Left ventricle myocardium superior (tissue), 1 donor: ENCODE results near the gene SLC30A10. TPM values are rescaled to one million over a fixed set of nuclear protein-coding genes. Genes with fewer than 3 reads are reported as not detected.
"Not testable (repeated sequence)": the region's sequence is repeated elsewhere in the genome, so short reads cannot be mapped to it uniquely, and the experiment has no call there.

Source experiments
- ATAC-seq: fragments of 200-7000 bp; cut with Tn5 transposase; one replicate; pipeline ENCODE4 v1.9.1; 2020; ENCODE audit warnings: mild to moderate bottlenecking, moderate library complexity
- DNase-seq: peaks from one replicate; pipeline ENCODE4 v3.0.0-alpha.2; 2020
- intact Hi-C: fragments of 100-400 bp; cut with micrococcal nuclease; formaldehyde crosslinking; loops from one replicate; pipeline ENCODE4 v1.11.0; 2022
- total RNA-seq: library from RNA; stranded (reverse); fragmentation: NEBNext Ultra II Directional; extraction: Animal tissue kit (Norgen Biotek cat#: 25700); gene quantifications from one replicate; pipeline ENCODE4 v1.2.1, GENCODE V29; 2021
- donor health status: DM: no; HTN: yes; CAD: no; lungs with severe emphysema.

Gene SLC30A10
- total RNA-seq, 1 donor from 2014 or later, result 0.42 TPM

DNA sequence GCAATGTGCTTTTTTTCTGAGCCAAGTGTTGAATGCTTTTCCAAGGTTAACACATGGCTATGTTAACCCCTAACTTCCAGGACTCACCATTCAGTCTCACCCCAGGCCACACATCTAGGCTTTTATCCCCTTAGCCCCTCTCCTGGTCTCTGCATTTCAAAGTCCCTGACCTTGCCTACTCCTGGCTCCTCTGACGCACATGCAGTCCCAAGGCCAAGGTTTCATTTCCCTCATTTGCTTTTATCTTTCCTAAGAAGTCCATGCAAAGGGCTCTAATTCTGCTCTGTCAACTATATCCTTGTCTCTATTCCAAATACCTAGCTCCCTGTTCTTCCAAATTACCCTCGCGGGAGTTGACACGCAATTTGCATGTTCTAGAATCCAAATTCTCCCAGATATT lies 25.4 kb downstream of the SLC30A10 start:
- intact Hi-C loops, result no loop called here
- ATAC-seq (peak; percentile 15), DNase-seq (no peak)

- ATAC-seq, result no peak
- no peak for DNase-seq
Observed at GRCh38 chr1:219900882-219901281, 27.5 kb downstream of the SLC30A10 start.

DNA sequence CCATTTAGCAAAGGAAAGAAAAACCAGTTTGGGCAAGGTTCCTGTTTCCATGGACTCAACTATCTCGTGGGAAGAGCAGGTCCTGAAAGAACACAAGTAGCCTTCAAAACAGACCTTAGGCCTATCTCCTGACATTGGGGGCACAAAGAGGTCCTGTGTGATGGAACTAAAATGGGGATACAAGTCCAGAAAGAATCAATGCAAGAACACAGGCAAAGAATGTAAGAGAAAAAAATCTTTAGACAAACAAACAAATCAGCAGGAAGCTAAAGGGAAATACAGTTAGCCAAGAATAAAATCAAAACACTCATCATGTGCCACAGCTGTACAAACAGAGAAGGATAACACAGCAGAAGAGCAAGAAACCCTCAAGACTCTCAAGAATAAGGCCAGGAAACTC lies 28.2 kb downstream of the SLC30A10 start:
- intact Hi-C loops, result no loop called here
- no peak for DNase-seq
- ATAC-seq, result peak; percentile 53

More at GRCh38 chr1:219900882-219901281, 27.5 kb downstream of the SLC30A10 start:
- intact Hi-C loops, result no loop called here

- ATAC-seq (no peak), DNase-seq (no peak)
- intact Hi-C loops, result no loop called here
Observed at GRCh38 chr1:219898375-219898774, 30.0 kb downstream of the SLC30A10 start.

- intact Hi-C loops, result no loop called here
- DNase-seq (no peak), ATAC-seq (no peak)
Observed at GRCh38 chr1:219897914-219898313, 30.4 kb downstream of the SLC30A10 start.

- DNase-seq, intact Hi-C loops, ATAC-seq: not testable (repeated sequence)
Observed at GRCh38 chr1:219892271-219892670, 36.1 kb downstream of the SLC30A10 start.

GRCh38 chr1:219891846-219892245 lies 36.5 kb downstream of the SLC30A10 start:
- DNase-seq, intact Hi-C loops, ATAC-seq: not testable (repeated sequence)

DNA sequence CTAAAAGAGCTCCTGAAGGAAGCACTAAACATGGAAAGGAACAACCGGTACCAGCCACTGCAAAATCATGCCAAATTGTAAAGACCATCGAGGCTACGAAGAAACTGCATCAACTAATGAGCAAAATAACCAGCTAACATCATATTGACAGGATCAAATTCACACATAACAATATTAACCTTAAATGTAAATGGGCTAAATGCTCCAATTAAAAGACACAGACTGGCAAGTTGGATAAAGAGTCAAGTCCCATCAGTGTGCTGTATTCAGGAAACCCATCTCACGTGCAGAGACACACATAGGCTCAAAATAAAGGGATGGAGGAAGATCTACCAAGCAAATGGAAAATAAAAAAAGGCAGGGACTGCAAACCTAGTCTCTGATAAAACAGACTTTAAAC lies 39.7 kb downstream of the SLC30A10 start:
- intact Hi-C loops, DNase-seq, ATAC-seq: not testable (repeated sequence)

- no peak for ATAC-seq
- intact Hi-C loops, result no loop called here
- DNase-seq, result no peak
Observed at GRCh38 chr1:219885680-219886079, 42.7 kb downstream of the SLC30A10 start.

- DNase-seq, result no peak
- intact Hi-C loops, result no loop called here
Observed at GRCh38 chr1:219883400-219884332, 44.7 kb downstream of the SLC30A10 start.

DNA sequence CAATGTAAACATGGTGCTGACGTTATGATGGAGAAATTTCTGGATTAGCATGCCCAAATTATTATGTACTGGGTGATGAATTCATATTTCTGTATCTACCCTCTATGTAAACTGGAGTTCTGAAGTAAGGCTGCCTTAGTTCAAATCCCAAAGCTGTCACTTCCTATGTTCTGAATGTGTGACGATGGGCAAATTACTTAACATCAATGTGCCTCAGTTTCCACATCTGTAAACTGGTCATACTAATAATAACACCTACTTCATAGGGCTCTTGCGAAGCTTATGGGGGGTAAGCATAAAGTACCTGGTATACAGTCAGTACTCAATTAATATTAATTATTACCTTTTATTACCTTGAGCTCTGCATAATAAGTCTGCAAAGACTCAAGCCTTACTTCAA lies 45.6 kb downstream of the SLC30A10 start:
- no peak for ATAC-seq
- DNase-seq, result no peak
- intact Hi-C loops, result no loop called here

More at GRCh38 chr1:219883400-219884332, 44.7 kb downstream of the SLC30A10 start:
- no peak for ATAC-seq

GRCh38 chr1:219882096-219882495 lies 46.3 kb downstream of the SLC30A10 start:
- no peak for ATAC-seq
- no peak for DNase-seq
- intact Hi-C loops, result no loop called here

- DNase-seq (no peak), ATAC-seq (no peak)
- intact Hi-C loops, result no loop called here
Observed at GRCh38 chr1:219880765-219881457, 47.4 kb downstream of the SLC30A10 start.

GRCh38 chr1:219876798-219877209 lies 51.6 kb downstream of the SLC30A10 start:
- no peak for DNase-seq
- ATAC-seq, result no peak
- intact Hi-C loops, result no loop called here

- ATAC-seq (no peak), DNase-seq (no peak)
- intact Hi-C loops, result no loop called here
Observed at GRCh38 chr1:219875860-219876259, 52.5 kb downstream of the SLC30A10 start.

DNA sequence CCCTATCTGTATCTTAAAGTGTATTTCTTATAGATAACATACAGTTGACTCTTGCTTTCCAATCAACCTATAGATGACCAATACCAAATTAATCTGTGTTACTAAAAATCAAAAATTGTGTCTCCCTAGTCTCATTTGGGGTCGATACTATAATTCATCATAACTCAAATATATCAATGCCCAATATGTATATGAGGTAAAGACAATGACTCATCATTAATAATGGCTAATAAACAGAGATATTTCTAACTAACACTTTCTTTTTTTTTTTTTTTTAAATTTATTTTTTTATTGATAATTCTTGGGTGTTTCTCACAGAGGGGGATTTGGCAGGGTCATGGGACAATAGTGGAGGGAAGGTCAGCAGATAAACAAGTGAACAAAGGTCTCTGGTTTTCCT lies 55.8 kb downstream of the SLC30A10 start:
- intact Hi-C loops, ATAC-seq, DNase-seq: not testable (repeated sequence)

DNA sequence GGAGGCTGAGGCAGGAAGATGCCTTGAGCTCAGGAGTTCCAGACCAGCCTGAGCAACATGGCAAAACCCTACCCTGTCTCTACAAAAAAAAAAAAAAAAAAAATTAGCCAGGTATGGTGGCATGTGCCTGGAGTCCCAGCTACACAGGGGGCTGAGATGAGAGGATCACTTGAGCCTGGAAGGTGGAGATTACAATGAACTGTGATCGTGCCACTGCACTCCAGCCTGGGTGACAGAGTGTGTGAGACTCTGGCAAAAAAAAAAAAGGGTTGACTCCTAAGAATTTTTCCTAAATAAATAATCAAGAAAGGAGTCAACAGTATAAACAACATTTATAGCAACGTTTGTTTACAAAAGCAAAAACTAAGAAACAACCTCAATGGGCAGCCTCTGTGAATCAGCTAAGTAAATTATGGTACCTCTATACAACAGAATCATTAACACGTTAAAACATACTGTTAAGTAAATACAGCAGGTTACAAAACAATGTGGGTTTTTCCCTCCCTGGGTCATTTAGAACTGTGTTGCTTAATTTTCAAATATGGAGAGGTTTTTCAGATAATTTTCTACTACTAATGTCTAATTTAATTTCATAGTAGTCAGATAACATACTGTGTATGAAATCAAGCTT lies 56.8 kb downstream of the SLC30A10 start:
- intact Hi-C loops, result no loop called here
- ATAC-seq (no peak), DNase-seq (no peak)

DNA sequence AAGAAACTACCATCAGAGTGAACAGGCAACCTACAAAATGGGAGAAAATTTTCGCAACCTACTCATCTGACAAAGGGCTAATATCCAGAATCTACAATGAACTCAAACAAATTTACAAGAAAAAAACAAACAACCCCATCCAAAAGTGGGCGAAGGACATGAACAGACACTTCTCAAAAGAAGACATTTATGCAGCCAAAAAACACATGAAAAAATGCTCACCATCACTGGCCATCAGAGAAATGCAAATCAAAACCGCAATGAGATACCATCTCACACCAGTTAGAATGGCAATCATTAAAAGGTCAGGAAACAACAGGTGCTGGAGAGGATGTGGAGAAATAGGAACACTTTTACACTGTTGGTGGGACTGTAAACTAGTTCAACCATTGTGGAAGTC lies 59.7 kb downstream of the SLC30A10 start:
- intact Hi-C loops, DNase-seq, ATAC-seq: not testable (repeated sequence)
